Pancreas (tissue), 10 donors: ENCODE data around the gene TLNRD1. TPM values are rescaled to one million over a fixed set of nuclear protein-coding genes. Genes with fewer than 3 reads are reported as not detected.

ENCODE experiments used
- ATAC-seq, 4 donors: fragments of 200-7000 bp; cut with Tn5 transposase; one replicate each; pipeline versions ENCODE4 v1.8.0 to v1.9.1; 2020; ENCODE audit warnings: mild to moderate bottlenecking in 4 of 4, moderate library complexity in 4 of 4
- DNase-seq, 6 donors: peaks; one replicate each; pipeline ENCODE4 v3.0.0-alpha.2; 2020
- FAIRE-seq: peaks from 2 replicates; lab custom pipeline; 2012; peaks lifted over from hg19 to GRCh38; lab: Jason Lieb, UNC
- H3K27ac ChIP-seq, 4 donors: fragments of 200-600 bp; sonication (generic); 1 replicate in 3 of 4; 2 replicates in 1 of 4; pipeline versions ENCODE4 v1.5.0 to v1.8.0; 2020
- H3K27me3 ChIP-seq, 4 donors: fragments of 200-600 bp; one replicate each; pipeline ENCODE4 v1.8.0; 2021
- H3K36me3 ChIP-seq, 3 donors: fragments of 200-600 bp; sonication (generic) in 1 of 3; one replicate each; pipeline versions ENCODE4 v1.5.0 to v1.8.0; 2020 to 2021
- H3K4me1 ChIP-seq, 3 donors: fragments of 200-600 bp; one replicate each; pipeline ENCODE4 v1.8.0; 2021
- H3K4me3 ChIP-seq, 4 donors: fragments of 200-600 bp; sonication (generic) in 2 of 4; one replicate each; pipeline versions ENCODE4 v1.5.0 to v1.8.0; 2020 to 2021
- H3K9me3 ChIP-seq, 4 donors: fragments of 200-600 bp; one replicate each; pipeline ENCODE4 v1.8.0; 2021
- CTCF ChIP-seq, 4 donors: fragments of 200-600 bp; sonication (generic) in 3 of 4; IDR thresholded peaks; one replicate each; pipeline versions ENCODE4 v1.5.0 to v1.8.0; 2021; ENCODE audit warnings: antibody characterized with exemption in 4 of 4
- WGBS, 2 donors: extraction: QIAGEN DNeasy Blood & Tissue Kit; methylation state at CpG; one replicate each; pipeline ENCODE4 v1.1.7; 2013; 5-methylcytosine and 5-hydroxymethylcytosine counted together
- intact Hi-C, 3 donors: fragments of 100-400 bp; cut with DNase I; formaldehyde crosslinking; loops; one replicate each; pipeline versions ENCODE4 v1.11.1 to v1.14.2; 2022
- microRNA-seq, 2 donors: library from miRNA; unstranded; fragments of <30 nt; microRNA quantifications; one replicate each; pipeline versions ENCODE4 to v1.1.0, GENCODE V29; 2019 to 2020
- polyA plus RNA-seq, 2 donors: library from polyadenylated mRNA; stranded (reverse); fragments of 200-250 nt; gene quantifications; one replicate each; pipeline ENCODE4 v1.2.3, GENCODE V29; 2013
- total RNA-seq, 6 donors: library from RNA; stranded (reverse); fragmentation: NEBNext Ultra II Directional in 4 of 6; extraction: Animal tissue kit (Norgen Biotek cat#: 25700) in 4 of 6; gene quantifications; one replicate each; pipeline versions ENCODE4 v1.2.1 to v1.2.4, GENCODE V29; 2021 to 2023
- donor health status: healthy with polysubstance abuse.
- donor health status: DM: no; HTN: no; CAD: no; lungs with moderate emphysema.
- donor health status: DM: no; HTN: no; CAD: no.
- donor health status: control.
- donor health status: control.
- donor health status: Bipolar disorder and iron deficiency.
- donor health status: DM: yes; HTN: yes; CAD: no.
- donor health status: DM: no; HTN: no; CAD: no.
- donor health status: DM: no; HTN: no; CAD: no.
- donor health status: DM: yes; HTN: yes; CAD: no.

The TLNRD1 gene
- total and polyA plus RNA-seq, 8 donors = 3.1 to 13.5 (median 8.8) TPM

- TF ChIP-seq CTCF (IDR thresholded peaks at IDR 0.05) = no peak
- Histone ChIP-seq H3K4me3 (no peak overlapping the region), H3K27me3 (no peaks in the 10 kb centered on the region), H3K9me3 (no peaks in the 10 kb centered on the region), H3K27ac (no peak overlapping the region), H3K36me3 (no peaks in the 10 kb centered on the region), H3K4me1 (no peaks in the 10 kb centered on the region)
- WGBS, 2 donors = 85 to 86% methylated on average over 2 of the region's 2 CpGs
- ATAC-seq (no peak), DNase-seq (no peak), FAIRE-seq (no peak)
- intact Hi-C loops = no loop called here
Measured at GRCh38 chr15:81052046-81052445, 51.3 kb downstream of the TLNRD1 start.

- no peaks in the 10 kb centered on the region for H3K9me3 ChIP-seq
- FAIRE-seq = no peak
- H3K36me3 ChIP-seq = no peaks in the 10 kb centered on the region
- DNase-seq = no peak
- no peak for TF ChIP-seq CTCF (IDR thresholded peaks at IDR 0.05)
- no peak overlapping the region for H3K4me3 ChIP-seq
- intact Hi-C loops = no loop called here
- no peak for ATAC-seq
- no peaks in the 10 kb centered on the region for H3K4me1 ChIP-seq
- no peaks in the 10 kb centered on the region for H3K27me3 ChIP-seq
- H3K27ac ChIP-seq = no peak overlapping the region
Measured at GRCh38 chr15:81053621-81054020, 52.9 kb downstream of the TLNRD1 start.

GRCh38 chr15:81054236-81054635, 53.5 kb downstream of the TLNRD1 start:
- H3K4me1 ChIP-seq = no peaks in the 10 kb centered on the region
- TF ChIP-seq CTCF (IDR thresholded peaks at IDR 0.05) = no peak
- intact Hi-C loops = no loop called here
- no peak overlapping the region for H3K27ac ChIP-seq
- no peaks in the 10 kb centered on the region for H3K36me3 ChIP-seq
- H3K9me3 ChIP-seq = no peaks in the 10 kb centered on the region
- ATAC-seq (no peak), FAIRE-seq (no peak), DNase-seq (no peak)
- no peaks in the 10 kb centered on the region for H3K27me3 ChIP-seq
- H3K4me3 ChIP-seq = no peak overlapping the region
- 81 to 89% methylated on average over 2 of the region's 2 CpGs for WGBS, 2 donors

Small RNA genes lying within 50 kb of the gene (microRNA-seq; reads per million reads assigned to microRNA genes)
- 0 reads per million in 2 donors for gene MIR4514

Other genes with a start within 250 kb of the TLNRD1 start
- gene CEMIP, start 221.6 kb upstream of the TLNRD1 start, total RNA-seq = under 1 TPM in 5 of 6 donors, not detected in 1; 0.09 to 0.41 (median 0.23) TPM
- under 1 TPM; 0.07 to 0.11 TPM for gene CEMIP, start 221.6 kb upstream of the TLNRD1 start, polyA plus RNA-seq
- gene MESD, start 11.1 kb upstream of the TLNRD1 start, total RNA-seq = 10 to 100 TPM; 11.5 to 18.5 (median 14.0) TPM
- gene MESD, start 11.1 kb upstream of the TLNRD1 start, polyA plus RNA-seq = 10 to 100 TPM; 10.5 to 13.0 TPM
- gene CFAP161, start 133.3 kb downstream of the TLNRD1 start, total RNA-seq = under 1 TPM in 5 of 6 donors, not detected in 1; 0.14 to 0.25 (median 0.17) TPM
- under 1 TPM; 0.08 to 0.12 TPM for gene CFAP161, start 133.3 kb downstream of the TLNRD1 start, polyA plus RNA-seq
- gene IL16, start 196.0 kb downstream of the TLNRD1 start, total RNA-seq = 1 to 10 TPM in 5 of 6 donors, under 1 TPM in 1; 0.79 to 7.0 (median 2.6) TPM
- 1 to 10 TPM; 2.2 to 2.5 TPM for gene IL16, start 196.0 kb downstream of the TLNRD1 start, polyA plus RNA-seq